ENCODE data around the gene LANCL3.

LANCL3 gene

DNA sequence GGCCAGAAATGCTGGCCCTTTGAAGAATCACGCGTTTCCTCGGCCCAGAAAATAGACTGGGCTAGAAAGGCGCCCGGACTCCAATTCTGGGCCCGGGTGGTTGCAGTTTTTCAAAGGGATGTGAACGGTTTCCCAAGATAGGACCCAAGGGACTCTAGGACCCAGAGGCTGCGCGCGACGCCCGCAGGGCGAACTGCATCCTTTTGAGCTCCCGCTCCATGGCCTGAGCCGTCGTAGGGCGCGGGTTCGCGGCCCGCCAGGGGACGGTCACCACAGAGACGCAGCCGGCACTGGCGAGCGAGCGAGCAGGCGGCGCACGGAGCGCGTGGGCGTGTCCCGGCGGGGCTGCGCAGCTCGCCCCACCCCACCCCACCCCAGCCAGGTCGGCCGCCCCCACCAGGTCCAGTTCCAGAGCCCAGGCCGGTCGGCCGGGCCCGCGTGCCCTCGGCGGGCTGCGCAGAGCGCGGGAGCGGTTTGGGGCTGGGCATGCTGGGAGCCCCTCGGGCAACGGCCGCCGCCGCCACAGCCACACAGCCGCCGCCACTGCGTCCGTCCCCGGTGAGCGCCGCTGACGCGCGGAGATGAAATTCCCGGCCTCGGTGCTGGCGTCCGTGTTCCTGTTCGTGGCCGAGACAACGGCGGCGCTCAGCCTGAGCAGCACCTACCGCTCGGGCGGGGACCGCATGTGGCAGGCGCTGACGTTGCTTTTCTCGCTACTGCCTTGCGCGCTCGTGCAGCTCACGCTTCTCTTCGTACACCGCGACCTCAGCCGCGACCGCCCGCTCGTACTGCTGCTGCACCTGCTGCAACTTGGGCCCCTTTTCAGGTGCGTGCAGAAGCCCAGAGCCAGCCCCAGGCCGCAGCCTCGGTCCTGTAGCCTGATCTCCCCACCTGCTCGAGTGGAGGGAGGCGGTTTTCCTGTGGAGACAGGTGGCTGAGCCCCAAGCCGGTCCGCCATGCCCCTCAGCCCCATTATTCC is 114.2 kb downstream of the LANCL3 start, which contains the start of gene XK:
XK (plus strand) TSS at position 411 of the 979 bp plus-strand sequence; CDS start at position 582, 171 bp downstream.
- peak; percentile 39 for DNase-seq

DNA sequence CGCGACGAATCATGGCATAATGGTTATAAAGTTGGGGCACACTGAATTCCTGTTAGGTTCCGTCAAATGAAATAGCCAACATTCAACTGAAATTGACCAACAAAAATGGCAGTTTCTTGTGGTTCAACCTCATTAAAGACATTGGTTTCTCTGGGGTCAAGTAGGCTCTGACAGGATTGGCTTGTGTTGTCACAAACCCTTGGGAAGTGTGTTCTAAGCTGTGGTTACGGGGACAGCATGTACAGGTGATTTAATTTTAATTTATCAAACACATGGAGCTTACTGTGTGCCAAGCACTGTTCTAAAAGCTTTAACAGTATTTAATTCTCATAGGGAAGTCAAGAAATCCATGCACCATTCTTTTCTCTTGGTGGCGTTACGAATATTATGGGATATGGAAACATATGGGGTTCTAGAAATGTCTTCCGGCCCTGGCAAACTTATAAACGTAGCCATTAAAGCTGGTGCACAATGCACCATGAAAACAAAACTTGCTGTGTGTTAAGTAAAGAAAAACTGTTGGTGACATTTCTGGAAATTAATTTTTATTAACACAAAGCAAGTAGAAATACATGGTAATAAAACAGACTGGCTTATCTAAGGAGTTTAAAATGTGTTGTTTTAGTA is 115.0 kb downstream of the LANCL3 start:
- no peak for DNase-seq

DNA sequence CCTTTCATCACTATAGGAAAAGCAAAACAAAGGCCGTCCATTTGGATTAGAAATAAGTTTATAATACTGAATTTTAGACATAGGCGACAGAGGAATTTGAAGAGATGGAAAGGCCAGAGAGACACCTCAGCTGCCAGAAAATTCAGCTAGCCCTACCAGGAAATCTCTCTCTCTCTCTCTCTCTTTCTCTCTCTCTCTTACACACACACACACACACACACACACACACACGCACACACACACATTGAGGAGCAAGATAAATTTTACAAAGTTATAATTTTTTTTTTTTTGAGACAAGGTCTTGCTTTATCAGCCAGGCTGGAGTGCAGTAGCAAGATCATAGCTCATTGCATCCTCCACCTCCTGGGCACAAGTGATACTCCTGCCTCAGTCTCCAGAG is 115.5 kb downstream of the LANCL3 start:
- DNase-seq: no peak

DNA sequence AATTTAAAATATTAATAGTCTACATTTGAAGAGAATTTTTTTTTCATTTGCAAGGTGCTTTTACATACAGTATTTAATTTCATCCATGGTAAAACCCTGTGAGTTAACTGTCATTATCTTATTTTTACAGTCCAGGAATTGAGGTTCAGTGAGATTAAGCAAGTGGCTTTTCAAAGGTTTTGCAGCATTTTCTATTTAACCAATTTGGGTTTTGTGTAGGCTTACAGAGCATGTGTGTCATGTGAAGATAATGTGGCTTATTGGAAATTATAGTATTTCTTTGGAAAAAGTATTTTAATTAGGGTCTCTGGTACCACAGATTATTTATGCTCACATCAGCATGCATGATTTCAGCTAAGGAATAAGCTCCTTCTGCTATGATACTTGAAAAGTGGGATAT is 118.7 kb downstream of the LANCL3 start:
- DNase-seq: no peak

DNA sequence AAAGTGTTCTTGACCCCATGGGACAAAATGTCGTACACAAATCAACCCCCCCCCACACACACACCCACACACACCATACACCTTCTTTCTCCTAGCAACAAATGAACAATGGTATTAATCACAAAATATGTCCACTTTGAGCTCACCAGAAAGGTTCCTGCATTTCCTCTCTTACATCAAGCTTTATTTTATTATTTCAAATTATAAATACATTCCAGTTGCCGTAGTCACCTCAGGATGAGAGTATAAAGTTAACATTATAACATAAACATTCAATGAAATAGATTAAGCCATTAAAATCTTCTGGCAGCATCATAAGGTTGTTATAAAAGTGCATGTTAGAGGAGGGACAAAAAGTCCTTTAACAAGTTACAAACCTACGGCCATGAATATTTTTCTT is 121.5 kb downstream of the LANCL3 start:
- DNase-seq: no peak

DNA sequence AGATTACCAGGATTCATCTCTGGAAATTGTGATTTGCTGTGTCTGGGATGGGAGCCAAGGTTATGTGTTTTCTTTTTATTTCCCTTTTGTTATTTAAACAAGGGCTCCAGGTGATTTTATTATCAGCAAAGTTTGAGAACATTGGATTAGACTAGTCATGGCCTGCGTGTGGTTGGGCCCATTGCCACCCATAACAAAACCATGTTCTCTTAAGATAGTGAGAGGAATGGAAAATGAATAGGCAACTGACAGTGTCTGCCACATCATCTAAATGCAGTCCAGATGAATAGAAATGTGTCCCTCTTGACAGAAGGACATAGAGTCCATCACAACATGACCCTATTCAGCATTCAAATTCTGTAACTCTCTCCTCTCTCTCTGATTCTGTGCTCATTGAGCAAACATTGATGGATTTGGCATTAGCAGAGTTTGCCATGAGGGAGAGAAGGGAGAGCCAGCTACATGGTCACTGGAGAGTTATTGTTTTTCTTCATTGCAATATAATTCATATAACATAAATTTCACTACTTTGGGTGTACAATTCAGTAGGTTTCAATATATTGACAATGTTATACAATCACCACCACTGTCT is 125.8 kb downstream of the LANCL3 start:
- DNase-seq: no peak

DNA sequence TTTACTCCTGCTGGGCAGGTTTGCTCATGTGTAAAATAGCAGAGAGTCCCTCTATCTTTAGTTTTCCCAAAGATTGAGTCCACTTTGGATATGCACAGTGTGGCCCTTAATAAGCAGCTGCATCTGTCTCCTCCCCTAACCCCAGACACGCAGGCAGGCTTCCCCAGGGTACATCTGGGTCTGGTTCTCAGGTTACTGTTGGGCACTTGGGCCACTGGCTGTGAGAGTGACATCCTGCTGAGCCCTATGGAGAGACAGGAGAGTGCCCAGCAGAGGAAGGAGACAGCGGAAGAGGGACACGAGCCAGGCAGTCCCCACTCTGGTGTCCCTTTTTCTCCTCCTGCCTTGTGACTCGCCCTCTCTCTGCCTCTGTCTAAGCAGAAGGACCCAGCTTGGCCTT is 130.1 kb downstream of the LANCL3 start:
- no peak for DNase-seq

DNA sequence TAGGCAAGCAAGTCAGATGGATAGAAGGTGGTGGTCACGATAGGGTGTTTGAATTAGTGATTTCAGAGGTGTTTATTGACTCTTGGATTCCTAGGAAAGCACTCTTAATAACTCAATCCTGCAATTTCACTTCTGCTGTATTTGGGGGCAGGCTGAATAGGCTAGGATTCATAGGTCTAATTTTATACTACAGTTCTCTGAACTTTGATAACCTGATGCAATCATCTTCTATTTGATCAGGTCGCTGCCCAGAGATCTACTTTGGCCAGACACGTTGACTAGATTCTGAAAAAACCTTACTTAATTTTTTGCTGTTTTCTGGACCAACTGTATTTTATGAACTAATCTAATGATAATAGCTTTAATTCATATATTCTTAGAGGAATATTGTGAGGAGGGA is 140.5 kb downstream of the LANCL3 start:
- no peak for DNase-seq

DNA sequence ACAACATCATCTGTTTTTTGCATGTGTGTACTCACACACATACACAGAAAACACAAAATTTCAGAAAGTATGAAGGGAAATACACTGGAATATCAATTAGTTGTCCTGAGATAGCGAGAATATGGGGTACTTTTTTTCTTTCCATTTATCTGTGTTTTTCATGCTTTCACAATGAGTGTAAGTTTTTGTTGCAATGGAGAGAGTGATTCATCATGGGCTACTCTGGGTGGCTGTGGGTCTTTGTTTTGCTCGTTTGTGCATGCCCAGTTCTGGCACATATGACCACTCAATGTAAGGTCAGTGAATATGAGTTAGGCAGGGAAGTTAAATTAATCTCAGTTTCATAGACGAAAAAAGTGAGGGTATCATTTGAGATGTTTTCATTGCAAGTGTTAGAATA is 141.0 kb downstream of the LANCL3 start:
- DNase-seq: peak; percentile 21

DNA sequence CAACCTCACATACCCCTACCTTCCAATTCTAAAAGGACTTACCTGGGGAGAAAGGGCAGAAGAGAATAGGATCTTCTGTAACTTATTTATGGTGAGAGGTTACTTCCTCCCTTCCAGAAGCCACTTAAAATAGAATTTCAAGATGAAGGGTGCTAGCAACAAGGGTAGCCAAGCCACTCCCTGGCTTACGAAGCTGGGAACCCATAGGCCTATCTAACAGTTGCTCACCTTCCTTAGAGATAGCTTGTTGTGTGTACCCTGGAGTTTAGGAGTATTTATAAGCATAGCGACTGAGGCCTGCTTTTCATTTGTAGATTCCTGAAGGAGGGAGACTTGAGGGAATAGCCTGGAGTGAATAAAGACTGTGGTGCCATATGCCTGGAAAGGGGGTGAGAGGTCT is 143.0 kb downstream of the LANCL3 start:
- DNase-seq: no peak

DNA sequence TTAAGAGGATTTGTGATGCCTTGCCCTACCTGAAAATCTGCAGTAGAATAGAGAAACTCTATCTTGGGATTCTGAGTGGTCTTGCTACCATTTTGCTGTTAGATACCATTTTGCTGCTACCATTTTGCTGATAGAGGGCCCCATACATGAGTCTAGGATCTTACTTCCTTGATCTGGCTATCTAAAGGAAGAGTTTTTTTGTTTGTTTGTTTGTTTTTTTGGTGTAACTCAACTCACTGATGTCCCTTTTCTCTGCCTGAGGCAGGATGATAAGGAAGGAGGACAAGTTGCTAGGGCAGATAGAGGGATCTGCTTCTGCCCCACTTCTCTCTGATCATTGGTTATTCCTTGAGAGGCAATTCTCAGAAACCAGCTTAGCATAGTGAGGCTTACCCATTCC is 145.1 kb downstream of the LANCL3 start:
- DNase-seq: no peak

DNA sequence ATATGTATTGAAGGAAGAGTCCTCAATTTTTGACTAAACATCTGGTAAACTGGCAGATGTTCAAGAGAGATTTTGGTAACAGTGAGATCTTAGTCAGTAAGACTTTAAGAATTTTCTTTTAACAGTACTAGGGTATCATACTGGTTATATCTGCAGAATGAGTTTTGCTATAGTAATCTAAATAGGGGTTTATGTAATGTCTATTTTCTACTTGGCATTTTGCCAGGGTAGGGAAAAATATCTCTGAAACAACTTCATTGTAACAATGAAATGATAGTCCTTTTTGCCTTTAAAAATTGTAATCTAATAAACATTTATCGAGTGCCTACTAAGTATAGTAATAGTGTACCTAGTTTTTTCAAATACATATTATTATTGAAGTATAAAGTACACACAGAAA is 146.2 kb downstream of the LANCL3 start:
- no peak for DNase-seq

DNA sequence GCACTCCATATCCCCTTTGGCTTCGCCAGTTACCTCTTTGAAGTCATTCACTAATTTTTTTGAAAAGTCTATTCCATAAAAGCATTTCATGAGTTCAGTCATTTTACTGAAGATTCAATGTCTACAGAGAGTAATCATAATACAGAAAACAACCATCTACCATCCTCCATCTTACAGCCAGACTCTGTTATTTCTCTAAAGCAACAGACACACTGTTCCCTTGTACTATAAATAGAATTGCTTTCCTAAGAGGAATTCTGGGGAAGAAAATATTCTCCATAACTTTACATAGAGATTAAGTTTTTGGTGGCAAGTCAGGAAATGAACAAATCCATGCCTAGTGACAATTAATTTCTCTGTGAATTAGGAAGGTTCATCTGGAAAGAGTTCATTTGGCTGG is 151.1 kb downstream of the LANCL3 start:
- DNase-seq: no peak

DNA sequence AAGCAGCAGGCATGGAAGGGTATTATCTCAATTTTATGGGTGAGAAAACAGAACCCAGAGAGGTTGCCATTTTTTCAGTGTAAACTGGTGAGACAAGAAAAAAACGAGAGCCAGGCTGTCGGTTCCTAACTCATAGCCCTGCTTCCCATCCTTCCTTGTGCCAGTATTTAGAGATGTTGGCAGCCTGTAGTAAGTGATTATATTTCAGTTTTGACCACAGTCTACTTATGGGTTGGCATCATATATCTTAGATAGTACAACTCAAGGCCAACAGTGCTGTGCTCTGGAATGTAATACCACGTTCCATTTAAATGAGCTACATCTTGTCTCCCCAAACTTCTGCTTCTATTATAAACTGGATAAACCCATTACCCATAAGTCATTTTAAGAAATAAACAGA is 154.9 kb downstream of the LANCL3 start:
- no peak for DNase-seq

All from activated CD4-positive, alpha-beta T cell treated with anti-CD3 and anti-CD28 coated beads, Interleukin-2, amount 50 U/mL, for 16 hours (primary cell).